Common myeloid progenitor, CD34-positive (primary cell): Measurements from ENCODE around the gene ANXA11.

Experiments used
- CTCF ChIA-PET: fragments of 350-600 bp; sonication (Branson Sonifier 250); formaldehyde crosslinking; loops from one replicate; lab custom pipeline; 2021; ENCODE audit warnings: antibody characterized with exemption; lab: Charles Lee
- POLR2A ChIA-PET: fragments of 350-600 bp; sonication (Branson Sonifier 250); formaldehyde crosslinking; loops from one replicate; lab custom pipeline; 2021; ENCODE audit warnings: antibody characterized with exemption; lab: Charles Lee
- DNase-seq, 3 donors: peaks; one replicate each; pipeline versions ENCODE4 v3.0.0 to v3.0.0-alpha.2; 2013
- H3K27ac ChIP-seq, 2 experiments: 1 replicate in 1 of 2; 2 replicates in 1 of 2; pipeline ENCODE4 v1.7.0; 2013; ENCODE audit warnings: inconsistent platforms in 2 of 2, low read length in 2 of 2, mild to moderate bottlenecking in 2 of 2, low read depth in 1 of 2, moderate library complexity in 1 of 2; ENCODE audit not compliant: severe bottlenecking in 2 of 2, insufficient read depth in 1 of 2, poor library complexity in 1 of 2
- H3K27me3 ChIP-seq, 5 experiments: replicated peaks in 2 of 5; 1 replicate in 3 of 5; 2 replicates in 2 of 5; pipeline versions ENCODE4 v1.6.1 to v1.7.0; 2013; ENCODE audit warnings: low read length in 4 of 5, mild to moderate bottlenecking in 2 of 5, moderate library complexity in 2 of 5, inconsistent platforms in 1 of 5; ENCODE audit not compliant: insufficient read depth in 5 of 5, control insufficient read depth in 4 of 5
- H3K36me3 ChIP-seq, 4 experiments: 1 replicate in 2 of 4; 2 replicates in 2 of 4; pipeline versions ENCODE4 v1.6.1 to v1.7.0; 2013; ENCODE audit warnings: low read length in 3 of 4, control low read depth in 1 of 4, mild to moderate bottlenecking in 1 of 4; ENCODE audit not compliant: control insufficient read depth in 4 of 4, insufficient read depth in 4 of 4
- H3K4me1 ChIP-seq, 4 experiments: 1 replicate in 3 of 4; 2 replicates in 1 of 4; pipeline versions ENCODE4 v1.6.1 to v1.7.1; 2013; ENCODE audit warnings: low read length in 3 of 4, mild to moderate bottlenecking in 3 of 4, control low read depth in 1 of 4, inconsistent platforms in 1 of 4, moderate library complexity in 1 of 4; ENCODE audit not compliant: control insufficient read depth in 4 of 4, insufficient read depth in 4 of 4; ENCODE audit errors: control extremely low read depth in 1 of 4
- H3K4me3 ChIP-seq, 7 experiments: 1 replicate in 4 of 7; 2 replicates in 3 of 7; pipeline versions ENCODE4 v1.5.1 to v1.7.0; 2013; ENCODE audit warnings: mild to moderate bottlenecking in 7 of 7, low read length in 6 of 7, moderate library complexity in 6 of 7, inconsistent platforms in 2 of 7, low read depth in 2 of 7, control low read depth in 1 of 7; ENCODE audit not compliant: insufficient read depth in 4 of 7, control insufficient read depth in 1 of 7; ENCODE audit errors: extremely low read depth in 1 of 7
- H3K9me3 ChIP-seq, 5 experiments: 1 replicate in 4 of 5; 2 replicates in 1 of 5; pipeline versions ENCODE4 v1.6.1 to v1.7.1; 2013; ENCODE audit warnings: low read length in 4 of 5, mild to moderate bottlenecking in 2 of 5, inconsistent platforms in 1 of 5, low read depth in 1 of 5, moderate library complexity in 1 of 5; ENCODE audit not compliant: control insufficient read depth in 4 of 5, insufficient read depth in 2 of 5; ENCODE audit errors: control extremely low read depth in 1 of 5
- WGBS: methylation state at CpG from one replicate; pipeline ENCODE4 v1.1.5; 2013; ENCODE audit not compliant: insufficient coverage; 5-methylcytosine and 5-hydroxymethylcytosine counted together

The ANXA11 gene

GRCh38 chr10:80104066-80104926, 101.0 kb downstream of the ANXA11 start:
- 72% methylated on average over 6 of the region's 10 CpGs for WGBS
- Histone ChIP-seq H3K27me3 (no peaks in the 10 kb centered on the region), H3K4me1 (peaks cover 0 to 21% (median 8%) of the 10 kb centered on the region in 4 experiments), H3K4me3 (no peak overlapping the region), H3K36me3 (no peaks in the 10 kb centered on the region), H3K27ac (peak overlapping the region; percentile 59 to 90), H3K9me3 (peaks cover 0 to 19% (median 8%) of the 10 kb centered on the region in 5 experiments)
- ChIA-PET POLR2A (interaction anchor here (0.7 to 0.9 kb wide), 2 partner anchors 12 to 14 kb away, joined by 3 read pairs; no protein-coding TSS in a partner anchor), CTCF (interaction anchor here (1.0 to 2.6 kb wide), 3 partner anchors 20 to 46 kb away, joined by 3 to 6 read pairs (median 4); no protein-coding TSS in a partner anchor)
- DNase-seq = peak; percentile 76 to 96 (median 93)
